Calu3 (cell line): ENCODE results near the gene GSTA4. TPM values are rescaled to one million over a fixed set of nuclear protein-coding genes. Genes with fewer than 3 reads are reported as not detected.
"Not testable (repeated sequence)": the region's sequence is repeated elsewhere in the genome, so short reads cannot be mapped to it uniquely, and the experiment has no call there.

Source experiments
- BruUV-seq: library from RNA; stranded (reverse); fragments of 400-500 nt; replicated peaks from 2 replicates; lab custom pipeline; 2021; lab: Mats Ljungman, UMichigan
- CTCF ChIA-PET: fragments of 300-600 bp; sonication (Branson Sonifier 250); formaldehyde crosslinking; loops from one replicate; lab custom pipeline; 2022; ENCODE audit warnings: antibody characterized with exemption; lab: Charles Lee
- DNase-seq: peaks from one replicate; pipeline ENCODE4 v3.0.0; 2022
- H3K27ac Mint-ChIP-seq: one replicate; pipeline ENCODE4 v1.8.0; 2022; ENCODE audit warnings: mixed read lengths; ENCODE audit not compliant: unreplicated experiment
- H3K27me3 Mint-ChIP-seq: one replicate; pipeline ENCODE4 v1.8.0; 2022; ENCODE audit warnings: mixed read lengths; ENCODE audit not compliant: unreplicated experiment
- H3K36me3 Mint-ChIP-seq: one replicate; pipeline ENCODE4 v1.8.0; 2022; ENCODE audit warnings: mild to moderate bottlenecking, moderate library complexity, mixed read lengths; ENCODE audit not compliant: insufficient read depth, unreplicated experiment
- H3K4me1 Mint-ChIP-seq: one replicate; pipeline ENCODE4 v1.8.0; 2022; ENCODE audit warnings: mild to moderate bottlenecking, low read depth, mixed read lengths; ENCODE audit not compliant: unreplicated experiment
- H3K4me3 Mint-ChIP-seq: one replicate; pipeline ENCODE4 v1.8.0; 2022; ENCODE audit warnings: mild to moderate bottlenecking, low read depth, moderate library complexity, mixed read lengths; ENCODE audit not compliant: unreplicated experiment
- H3K9me3 Mint-ChIP-seq: one replicate; pipeline ENCODE4 v1.8.0; 2022; ENCODE audit warnings: low read depth, mixed read lengths; ENCODE audit not compliant: unreplicated experiment
- CTCF ChIP-seq: fragments of 200-600 bp; IDR thresholded peaks from one replicate; pipeline ENCODE4 v1.8.0; 2022; ENCODE audit warnings: antibody characterized with exemption; ENCODE audit not compliant: unreplicated experiment
- intact Hi-C: fragments of 100-400 bp; cut with micrococcal nuclease; formaldehyde crosslinking; loops from one replicate; pipeline ENCODE4 v1.10.0; 2022; ENCODE audit not compliant: unreplicated experiment
- total RNA-seq: library from RNA; stranded (reverse); gene quantifications from 2 replicates; pipeline ENCODE4 v1.2.3, GENCODE V29; 2022

Gene GSTA4
- total RNA-seq, 1 experiment from 2014 or later, result 0.38 TPM

- H3K27me3 Mint-ChIP-seq, result no peaks in the 10 kb centered on the region
- H3K27ac Mint-ChIP-seq, result no peak overlapping the region
- DNase-seq, result no peak
- H3K4me3 Mint-ChIP-seq, result no peak overlapping the region
- H3K4me1 Mint-ChIP-seq, result no peaks in the 10 kb centered on the region
- no peaks in the 10 kb centered on the region for H3K9me3 Mint-ChIP-seq
- no peaks in the 10 kb centered on the region for H3K36me3 Mint-ChIP-seq
- intact Hi-C loops, result no loop called here
- BruUV-seq, result no TSS peak
- TF ChIP-seq CTCF, result no peak
- CTCF ChIA-PET, result no interaction called here
These were observed 15.4 kb upstream of the GSTA4 start for GRCh38 chr6:53010504-53010903.

GRCh38 chr6:53009511-53009910 is 14.4 kb upstream of the GSTA4 start:
- H3K36me3 Mint-ChIP-seq, result no peaks in the 10 kb centered on the region
- no peak overlapping the region for H3K4me3 Mint-ChIP-seq
- CTCF ChIA-PET, result interaction anchor here (1.5 kb wide), 1 partner anchor 10 kb away, joined by 3 read pairs; no protein-coding TSS in a partner anchor

GRCh38 chr6:53009056-53009455 is 14.0 kb upstream of the GSTA4 start:
- CTCF ChIA-PET, result interaction anchor here (1.5 kb wide), 1 partner anchor 9 kb away, joined by 3 read pairs; no protein-coding TSS in a partner anchor
- Mint-ChIP-seq H3K27me3 (no peaks in the 10 kb centered on the region), H3K27ac (no peak overlapping the region), H3K9me3 (no peaks in the 10 kb centered on the region), H3K4me1 (no peaks in the 10 kb centered on the region), H3K4me3 (no peak overlapping the region), H3K36me3 (no peaks in the 10 kb centered on the region)
- intact Hi-C loops, result no loop called here
- TF ChIP-seq CTCF, result no peak
- no TSS peak for BruUV-seq
- no peak for DNase-seq

More at GRCh38 chr6:53009511-53009910, 14.4 kb upstream of the GSTA4 start:
- Mint-ChIP-seq H3K27me3 (no peaks in the 10 kb centered on the region), H3K4me1 (no peaks in the 10 kb centered on the region), H3K9me3 (no peaks in the 10 kb centered on the region), H3K27ac (no peak overlapping the region)
- no peak for DNase-seq
- BruUV-seq, result no TSS peak
- intact Hi-C loops, result no loop called here
- no peak for TF ChIP-seq CTCF

- intact Hi-C loops, H3K4me3 Mint-ChIP-seq, BruUV-seq, H3K9me3 Mint-ChIP-seq, DNase-seq, H3K27me3 Mint-ChIP-seq, H3K4me1 Mint-ChIP-seq, H3K27ac Mint-ChIP-seq, H3K36me3 Mint-ChIP-seq: not testable (repeated sequence)
- CTCF ChIA-PET, result interaction anchor here (0.7 to 1.5 kb wide), 2 partner anchors 9 to 35 kb away, joined by 3 to 4 read pairs; no protein-coding TSS in a partner anchor
These were observed 13.2 kb upstream of the GSTA4 start for GRCh38 chr6:53008192-53008687.

GRCh38 chr6:53005663-53006250 is 10.7 kb upstream of the GSTA4 start:
- no peaks in the 10 kb centered on the region for H3K36me3 Mint-ChIP-seq
- H3K27ac Mint-ChIP-seq, result no peak overlapping the region
- no peak for DNase-seq
- no peaks in the 10 kb centered on the region for H3K27me3 Mint-ChIP-seq
- TF ChIP-seq CTCF, result no peak
- no peaks in the 10 kb centered on the region for H3K4me1 Mint-ChIP-seq
- CTCF ChIA-PET, result interaction anchor here (1.4 kb wide), 1 partner anchor 10 kb away, joined by 3 read pairs; the partner anchor contains the start of gene GSTA4
- no peaks in the 10 kb centered on the region for H3K9me3 Mint-ChIP-seq
- intact Hi-C loops, result no loop called here
- BruUV-seq, result no TSS peak
- H3K4me3 Mint-ChIP-seq, result no peak overlapping the region
